GM18873 (cell line): ENCODE data around the gene CCDC18.

Experiments used
- ATAC-seq: cut with Tn5 transposase; IDR thresholded peaks from one replicate; pipeline ENCODE4 v1.9.1; 2021; ENCODE audit warnings: mild to moderate bottlenecking, moderate library complexity, moderate number of reproducible peaks; ENCODE audit not compliant: unreplicated experiment, low FRiP score

The CCDC18 gene

GRCh38 chr1:93301131-93301530, 120.6 kb downstream of the CCDC18 start:
- no peak for ATAC-seq

- no peak for ATAC-seq
Measured at GRCh38 chr1:93302078-93302477, 121.6 kb downstream of the CCDC18 start.

- peak; percentile 52 for ATAC-seq
Measured at GRCh38 chr1:93304716-93305138, 124.2 kb downstream of the CCDC18 start.

DNA sequence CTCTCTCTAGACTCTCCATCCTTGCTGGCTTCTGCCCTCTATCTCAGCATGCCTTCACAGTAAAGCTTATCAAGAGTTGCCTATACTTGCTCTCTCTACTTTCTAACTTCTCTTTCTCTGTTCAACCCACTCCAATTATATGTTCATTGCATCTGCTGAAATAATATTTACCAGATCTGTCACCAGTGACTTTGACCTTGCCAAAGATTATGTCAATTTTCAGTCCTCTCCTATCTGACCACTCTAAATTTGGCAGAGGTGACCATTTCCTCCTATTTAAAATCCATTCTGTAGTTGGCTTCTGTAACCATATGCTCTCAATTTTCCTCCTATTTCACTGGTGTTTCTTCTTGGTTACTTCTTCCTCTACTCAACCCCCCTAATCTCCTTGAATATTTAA, 126.4 kb downstream of the CCDC18 start:
- no peak for ATAC-seq

GRCh38 chr1:93313026-93313425, 132.5 kb downstream of the CCDC18 start:
- ATAC-seq = no peak

GRCh38 chr1:93317207-93317606, 136.7 kb downstream of the CCDC18 start:
- no peak for ATAC-seq

GRCh38 chr1:93317943-93318342, 137.4 kb downstream of the CCDC18 start:
- no peak for ATAC-seq

DNA sequence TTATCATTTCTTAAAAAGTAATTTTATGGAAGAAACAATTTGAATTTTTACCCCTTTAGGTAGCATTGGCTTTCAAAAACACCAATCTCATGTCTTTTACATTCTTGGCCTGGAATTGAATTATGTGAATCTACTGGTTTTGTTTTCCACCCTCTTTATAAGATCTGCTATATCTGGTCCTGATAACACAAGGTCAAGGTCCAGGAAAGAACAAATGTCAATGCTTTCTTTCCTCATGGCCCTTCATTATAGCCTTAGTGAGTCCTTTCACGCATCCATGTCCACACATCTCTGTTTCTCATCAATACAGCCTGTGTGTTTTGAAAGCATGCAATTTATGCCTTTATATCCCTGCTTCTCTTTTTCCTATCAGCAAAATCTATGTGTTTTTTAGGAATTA, 141.2 kb downstream of the CCDC18 start:
- no peak for ATAC-seq

DNA sequence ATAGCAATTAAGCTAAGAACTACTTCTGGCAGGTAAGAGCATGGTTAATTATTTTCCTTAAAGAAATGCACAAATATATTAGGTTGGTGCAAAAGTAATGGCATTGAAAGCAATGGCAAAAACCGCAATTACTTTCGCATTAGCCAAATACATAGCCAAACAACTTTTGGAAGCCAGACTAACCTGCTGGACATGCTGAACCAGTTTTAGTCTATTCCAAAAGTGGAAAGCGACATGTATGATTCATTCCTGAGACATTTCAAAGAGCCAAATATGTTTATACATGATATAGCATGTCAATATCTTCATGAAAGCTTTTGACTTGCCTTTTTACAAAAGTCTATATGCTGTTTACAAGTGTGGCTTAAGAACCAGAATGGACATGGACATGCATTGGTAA, 141.8 kb downstream of the CCDC18 start:
- ATAC-seq = no peak

DNA sequence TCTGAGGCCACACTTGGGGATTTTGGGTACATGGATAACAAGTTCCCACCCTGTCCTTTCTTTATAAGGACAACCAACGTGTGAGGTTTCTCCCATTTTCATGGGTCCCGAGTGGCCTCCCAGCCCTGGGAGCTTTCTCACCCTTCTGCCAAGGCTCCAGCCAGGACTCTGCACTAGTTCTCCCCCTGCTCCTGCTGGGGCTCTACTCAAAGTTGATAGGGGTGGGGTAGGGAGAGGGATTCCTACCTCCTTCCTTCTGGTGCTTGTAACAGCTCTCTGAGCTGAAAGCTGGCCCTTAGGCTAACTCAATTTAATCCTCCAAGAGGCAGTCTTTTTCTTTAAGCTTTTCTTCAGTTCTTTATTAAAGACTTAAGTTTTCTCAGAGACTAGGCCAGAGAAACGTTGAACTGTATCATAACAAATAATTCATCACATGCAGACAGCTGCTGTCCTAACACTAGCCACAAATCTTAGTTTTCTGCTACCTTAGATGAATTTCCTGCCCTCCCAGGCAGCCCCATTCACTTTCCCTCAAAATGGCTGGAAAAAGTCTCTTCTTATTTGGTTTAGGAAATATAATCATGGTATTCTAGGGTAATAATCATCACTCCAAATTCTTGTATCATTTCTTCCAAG, 142.8 kb downstream of the CCDC18 start:
- ATAC-seq = no peak

DNA sequence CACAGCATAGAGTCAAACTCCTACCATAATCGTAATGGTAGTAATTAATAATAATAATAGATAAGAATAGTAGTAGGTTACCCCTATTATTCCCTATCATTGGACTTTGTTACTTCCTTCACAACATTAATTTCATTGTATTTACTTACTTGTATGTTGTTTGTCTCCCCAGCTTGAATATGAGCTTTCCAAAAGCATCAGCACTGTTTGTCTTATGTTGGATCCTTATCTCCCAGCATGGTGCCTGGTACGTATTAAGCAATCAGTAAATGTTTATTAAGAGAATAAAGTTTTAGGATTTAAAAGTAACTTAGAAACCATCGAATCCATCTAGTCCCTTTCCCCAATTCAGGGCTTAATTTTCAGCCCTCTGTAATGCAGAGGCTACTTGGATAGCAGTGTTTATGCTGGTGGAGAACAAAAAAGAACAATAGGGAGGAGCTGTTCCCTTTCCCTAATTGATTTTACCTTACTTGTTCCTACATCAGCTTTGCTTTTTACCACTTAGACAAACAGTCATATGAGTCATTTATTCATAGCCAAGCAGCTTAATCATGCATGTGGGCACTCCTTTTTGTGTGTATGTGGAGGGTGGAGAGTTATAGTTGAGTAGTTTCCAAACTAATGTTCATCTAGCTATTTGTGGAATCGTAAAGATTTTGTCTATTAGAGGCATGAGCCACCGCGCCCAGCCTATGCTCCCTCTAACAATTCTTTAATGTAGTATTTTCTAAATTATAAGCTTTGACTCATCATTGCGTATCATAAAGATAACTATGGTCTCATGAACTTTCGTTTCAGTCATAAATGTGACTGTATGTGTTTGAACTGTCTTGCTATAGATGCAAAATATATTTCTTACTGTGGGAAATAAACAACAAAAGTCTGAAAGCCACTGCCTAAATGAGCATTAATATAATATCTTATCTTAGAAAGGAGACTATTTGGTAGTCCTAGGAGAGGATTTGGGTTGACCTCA, 144.3 kb downstream of the CCDC18 start:
- no peak for ATAC-seq
